ENCODE measurements around the gene EPS15. TPM values are rescaled to one million over a fixed set of nuclear protein-coding genes. Genes with fewer than 3 reads are reported as not detected.
A peak's percentile ranks its signal among the peaks of the same experiment; 100 is the strongest.

EPS15 gene
- total and polyA plus RNA-seq, 10 of the 15 experiments (the other 5 are each of a cell fraction or from before 2014, with no cell fraction given): 24.7 to 87.8 (median 56.3) TPM

DNA sequence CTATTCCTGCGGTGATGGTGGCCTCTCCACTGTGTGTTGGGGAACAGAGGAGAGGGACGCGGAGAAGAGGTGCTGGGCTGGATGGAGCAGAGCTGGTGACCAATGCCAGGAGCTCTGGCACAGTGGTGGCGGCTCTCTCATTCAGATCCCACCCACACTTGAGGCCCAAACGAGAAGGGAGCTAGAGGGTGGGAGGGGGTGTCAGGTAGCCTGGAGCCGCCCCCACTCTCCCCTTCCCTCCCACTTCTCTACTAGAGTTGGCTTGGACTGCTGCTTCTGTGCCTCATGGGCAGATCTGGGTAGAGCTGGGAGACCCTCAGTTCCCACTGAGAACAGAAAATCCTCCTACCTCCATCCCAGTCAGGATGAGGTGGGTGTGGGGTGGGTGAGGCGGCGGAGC is 192.2 kb downstream of the EPS15 start (continued):
- no peak for TF ChIP-seq IRF4 (IDR thresholded peaks at IDR 0.05; ENCODE audit: low read depth, low read length)

DNA sequence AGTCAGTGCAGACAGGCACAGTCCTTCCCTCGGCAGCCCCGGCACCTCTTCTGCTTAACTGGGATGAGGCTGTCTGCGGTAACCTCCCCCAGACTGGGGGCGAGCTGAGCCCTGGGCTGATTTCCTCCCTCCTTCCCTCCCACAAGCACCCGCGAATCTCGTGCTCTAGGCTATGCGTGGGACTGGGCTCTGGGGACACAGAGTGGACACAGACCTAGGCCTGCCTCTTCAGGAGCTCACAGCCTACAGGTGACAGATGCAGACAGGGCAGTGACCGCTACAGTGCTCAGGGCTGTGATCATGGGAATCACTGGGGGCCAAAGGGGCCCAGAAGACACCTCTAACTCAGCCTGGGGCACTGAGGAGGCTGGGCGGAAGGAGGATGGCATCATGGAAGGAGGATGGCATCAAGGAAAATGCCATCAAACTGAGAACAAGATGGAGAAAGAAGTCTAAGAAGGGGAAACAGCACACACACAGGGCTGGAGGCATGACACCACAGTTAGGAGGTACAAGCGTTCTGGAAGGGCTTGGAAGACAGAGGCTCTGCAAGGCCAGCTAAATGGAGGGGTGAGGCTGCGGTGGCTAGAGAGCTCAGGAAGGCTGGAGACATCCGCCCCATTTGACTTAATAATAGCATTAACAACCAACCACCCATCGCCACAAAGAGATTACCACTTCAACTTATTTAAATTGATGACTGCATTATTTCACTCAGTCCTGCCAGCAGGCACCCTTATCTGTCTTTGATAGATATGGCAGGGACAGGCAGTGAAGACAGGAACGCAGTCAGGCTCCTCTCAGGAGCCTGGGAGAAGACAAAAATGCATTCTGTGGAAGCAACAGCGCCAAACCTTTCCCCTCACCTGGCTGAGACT is 192.9 kb downstream of the EPS15 start:
- H3K9ac ChIP-seq (ENCODE audit: control insufficient read depth, insufficient read depth, low read length): no peak overlapping the region
- no peaks in the 10 kb centered on the region for H3K79me2 ChIP-seq (ENCODE audit: control insufficient read depth, insufficient read depth, low read length)
- no peaks in the 10 kb centered on the region for H3K9me3 ChIP-seq (replicated peaks; ENCODE audit: control insufficient read depth, insufficient read depth, low read length)
- peaks cover 2 to 4% of the 10 kb centered on the region in 2 experiments; a peak in 3 of 4 replicates for H3K27me3 ChIP-seq (replicated peaks in 1 of 2; ENCODE audit: control insufficient read depth in 2 of 2, insufficient read depth in 2 of 2, low read length in 1 of 2)
- DNase-seq (ENCODE audit: low read depth, low spot score) (no peak), ATAC-seq (peak; percentile 24; the same call in 2 of the 3 replicates), FAIRE-seq (no peak)
- H3K4me3 ChIP-seq: no peak overlapping the region
- in situ Hi-C loops (cut with MboI) (no loop called here), intact Hi-C loops (cut with micrococcal nuclease; ENCODE audit: unreplicated experiment) (no loop called here)
- H3K4me2 ChIP-seq (ENCODE audit: control insufficient read depth, insufficient read depth): no peak overlapping the region
- ChIA-PET POLR2A (no interaction called here), CTCF (no interaction called here), RAD21 (ENCODE audit: unreplicated experiment) (no interaction called here), SMC1A (ENCODE audit: uncharacterized antibody, unreplicated experiment) (no interaction called here)
- H3K36me3 ChIP-seq (ENCODE audit: control insufficient read depth in 2 of 2, insufficient read depth in 2 of 2, low read length in 1 of 2): no peaks in the 10 kb centered on the region
- no peaks in the 10 kb centered on the region for H4K20me1 ChIP-seq (ENCODE audit: control insufficient read depth, insufficient read depth)
- H3K4me1 ChIP-seq (ENCODE audit: control insufficient read depth, insufficient read depth, low read length): peaks cover 6% of the 10 kb centered on the region
- H2AFZ ChIP-seq (ENCODE audit: control insufficient read depth, low read depth, low read length): no peak overlapping the region
- no TSS peak for BruUV-seq (replicated peaks)
- no peak overlapping the region for H3K27ac ChIP-seq (ENCODE audit: control insufficient read depth, insufficient read depth)
- TF ChIP-seq ZNF207 (IDR thresholded peaks at IDR 0.05; ENCODE audit: borderline replicate concordance) (no peak), FOS (IDR thresholded peaks at IDR 0.05; ENCODE audit: borderline replicate concordance, extremely low read depth, insufficient read length) (no peak), RELA (IDR thresholded peaks at IDR 0.05; ENCODE audit: borderline replicate concordance, partially characterized antibody) (no peak), NBN (IDR thresholded peaks at IDR 0.05) (no peak), BRCA1 (IDR thresholded peaks at IDR 0.05; ENCODE audit: low read depth, low read length) (no peak), MXI1 (IDR thresholded peaks at IDR 0.05; ENCODE audit: low read depth, low read length) (no peak), RCOR1 (conservative IDR thresholded peaks at IDR 0.05; ENCODE audit: low read depth, low read length) (no peak)
- TF ChIP-seq, protein P1, sequence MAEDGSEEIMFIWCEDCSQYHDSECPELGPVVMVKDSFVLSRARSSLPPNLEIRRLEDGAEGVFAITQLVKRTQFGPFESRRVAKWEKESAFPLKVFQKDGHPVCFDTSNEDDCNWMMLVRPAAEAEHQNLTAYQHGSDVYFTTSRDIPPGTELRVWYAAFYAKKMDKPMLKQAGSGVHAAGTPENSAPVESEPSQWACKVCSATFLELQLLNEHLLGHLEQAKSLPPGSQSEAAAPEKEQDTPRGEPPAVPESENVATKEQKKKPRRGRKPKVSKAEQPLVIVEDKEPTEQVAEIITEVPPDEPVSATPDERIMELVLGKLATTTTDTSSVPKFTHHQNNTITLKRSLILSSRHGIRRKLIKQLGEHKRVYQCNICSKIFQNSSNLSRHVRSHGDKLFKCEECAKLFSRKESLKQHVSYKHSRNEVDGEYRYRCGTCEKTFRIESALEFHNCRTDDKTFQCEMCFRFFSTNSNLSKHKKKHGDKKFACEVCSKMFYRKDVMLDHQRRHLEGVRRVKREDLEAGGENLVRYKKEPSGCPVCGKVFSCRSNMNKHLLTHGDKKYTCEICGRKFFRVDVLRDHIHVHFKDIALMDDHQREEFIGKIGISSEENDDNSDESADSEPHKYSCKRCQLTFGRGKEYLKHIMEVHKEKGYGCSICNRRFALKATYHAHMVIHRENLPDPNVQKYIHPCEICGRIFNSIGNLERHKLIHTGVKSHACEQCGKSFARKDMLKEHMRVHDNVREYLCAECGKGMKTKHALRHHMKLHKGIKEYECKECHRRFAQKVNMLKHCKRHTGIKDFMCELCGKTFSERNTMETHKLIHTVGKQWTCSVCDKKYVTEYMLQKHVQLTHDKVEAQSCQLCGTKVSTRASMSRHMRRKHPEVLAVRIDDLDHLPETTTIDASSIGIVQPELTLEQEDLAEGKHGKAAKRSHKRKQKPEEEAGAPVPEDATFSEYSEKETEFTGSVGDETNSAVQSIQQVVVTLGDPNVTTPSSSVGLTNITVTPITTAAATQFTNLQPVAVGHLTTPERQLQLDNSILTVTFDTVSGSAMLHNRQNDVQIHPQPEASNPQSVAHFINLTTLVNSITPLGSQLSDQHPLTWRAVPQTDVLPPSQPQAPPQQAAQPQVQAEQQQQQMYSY (CRISPR knock-in tag; IDR thresholded peaks at IDR 0.05): no peak
- TF ChIP-seq, protein P2, sequence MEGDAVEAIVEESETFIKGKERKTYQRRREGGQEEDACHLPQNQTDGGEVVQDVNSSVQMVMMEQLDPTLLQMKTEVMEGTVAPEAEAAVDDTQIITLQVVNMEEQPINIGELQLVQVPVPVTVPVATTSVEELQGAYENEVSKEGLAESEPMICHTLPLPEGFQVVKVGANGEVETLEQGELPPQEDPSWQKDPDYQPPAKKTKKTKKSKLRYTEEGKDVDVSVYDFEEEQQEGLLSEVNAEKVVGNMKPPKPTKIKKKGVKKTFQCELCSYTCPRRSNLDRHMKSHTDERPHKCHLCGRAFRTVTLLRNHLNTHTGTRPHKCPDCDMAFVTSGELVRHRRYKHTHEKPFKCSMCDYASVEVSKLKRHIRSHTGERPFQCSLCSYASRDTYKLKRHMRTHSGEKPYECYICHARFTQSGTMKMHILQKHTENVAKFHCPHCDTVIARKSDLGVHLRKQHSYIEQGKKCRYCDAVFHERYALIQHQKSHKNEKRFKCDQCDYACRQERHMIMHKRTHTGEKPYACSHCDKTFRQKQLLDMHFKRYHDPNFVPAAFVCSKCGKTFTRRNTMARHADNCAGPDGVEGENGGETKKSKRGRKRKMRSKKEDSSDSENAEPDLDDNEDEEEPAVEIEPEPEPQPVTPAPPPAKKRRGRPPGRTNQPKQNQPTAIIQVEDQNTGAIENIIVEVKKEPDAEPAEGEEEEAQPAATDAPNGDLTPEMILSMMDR (IDR thresholded peaks at IDR 0.05 in 2 of 3, conservative IDR thresholded peaks at IDR 0.05 in 1 of 3; ENCODE audit: control insufficient read depth in 2 of 3, extremely low read depth in 1 of 3, insufficient read depth in 1 of 3, low read depth in 3 of 3, low read length in 3 of 3): no peak
- TF ChIP-seq, protein P3, sequence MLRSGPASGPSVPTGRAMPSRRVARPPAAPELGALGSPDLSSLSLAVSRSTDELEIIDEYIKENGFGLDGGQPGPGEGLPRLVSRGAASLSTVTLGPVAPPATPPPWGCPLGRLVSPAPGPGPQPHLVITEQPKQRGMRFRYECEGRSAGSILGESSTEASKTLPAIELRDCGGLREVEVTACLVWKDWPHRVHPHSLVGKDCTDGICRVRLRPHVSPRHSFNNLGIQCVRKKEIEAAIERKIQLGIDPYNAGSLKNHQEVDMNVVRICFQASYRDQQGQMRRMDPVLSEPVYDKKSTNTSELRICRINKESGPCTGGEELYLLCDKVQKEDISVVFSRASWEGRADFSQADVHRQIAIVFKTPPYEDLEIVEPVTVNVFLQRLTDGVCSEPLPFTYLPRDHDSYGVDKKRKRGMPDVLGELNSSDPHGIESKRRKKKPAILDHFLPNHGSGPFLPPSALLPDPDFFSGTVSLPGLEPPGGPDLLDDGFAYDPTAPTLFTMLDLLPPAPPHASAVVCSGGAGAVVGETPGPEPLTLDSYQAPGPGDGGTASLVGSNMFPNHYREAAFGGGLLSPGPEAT (IDR thresholded peaks at IDR 0.05; ENCODE audit: low read depth): no peak
- WGBS (ENCODE audit: insufficient coverage, insufficient replicate concordance, low lambda C conversion rate, missing lambda C conversion rate): 73% methylated on average over 16 of the region's 16 CpGs
